Iris pigment epithelial cell (primary cell): ENCODE results near the gene SKAP1.
"Not testable (repeated sequence)": the region's sequence is repeated elsewhere in the genome, so short reads cannot be mapped to it uniquely, and the experiment has no call there.

Source experiments
- DNase-seq: peaks from one replicate; pipeline ENCODE4 v3.0.0-alpha.2; 2011; ENCODE audit warnings: low read depth

The SKAP1 gene

GRCh38 chr17:48368352-48368908 is 61.6 kb downstream of the SKAP1 start:
- no peak for DNase-seq

- DNase-seq: no peak
Observed at GRCh38 chr17:48363161-48363560, 66.9 kb downstream of the SKAP1 start.

- DNase-seq: not testable (repeated sequence)
Observed at GRCh38 chr17:48360861-48361633, 69.0 kb downstream of the SKAP1 start.

GRCh38 chr17:48357779-48358602 is 72.0 kb downstream of the SKAP1 start:
- no peak for DNase-seq

GRCh38 chr17:48356866-48357265 is 73.1 kb downstream of the SKAP1 start:
- DNase-seq: no peak

- DNase-seq: peak; percentile 17
Observed at GRCh38 chr17:48352630-48353029, 77.4 kb downstream of the SKAP1 start.

GRCh38 chr17:48351911-48352332 is 78.1 kb downstream of the SKAP1 start:
- peak; percentile 38 for DNase-seq

GRCh38 chr17:48348352-48348751 is 81.7 kb downstream of the SKAP1 start:
- DNase-seq: no peak

GRCh38 chr17:48347177-48347576 is 82.8 kb downstream of the SKAP1 start:
- DNase-seq: no peak

- no peak for DNase-seq
Observed at GRCh38 chr17:48344251-48344650, 85.8 kb downstream of the SKAP1 start.

GRCh38 chr17:48340916-48341315 is 89.1 kb downstream of the SKAP1 start:
- DNase-seq: no peak

GRCh38 chr17:48338720-48339119 is 91.3 kb downstream of the SKAP1 start:
- DNase-seq: no peak

GRCh38 chr17:48337903-48338302 is 92.1 kb downstream of the SKAP1 start:
- DNase-seq: not testable (repeated sequence)

GRCh38 chr17:48336986-48337385 is 93.0 kb downstream of the SKAP1 start:
- no peak for DNase-seq

- peak; percentile 37 for DNase-seq
Observed at GRCh38 chr17:48335858-48336500, 94.0 kb downstream of the SKAP1 start.

- no peak for DNase-seq
Observed at GRCh38 chr17:48335146-48335784, 94.7 kb downstream of the SKAP1 start.

- DNase-seq: peak; percentile 17
Observed at GRCh38 chr17:48333034-48333530, 96.9 kb downstream of the SKAP1 start.

- no peak for DNase-seq
Observed at GRCh38 chr17:48330887-48331286, 99.1 kb downstream of the SKAP1 start.

- DNase-seq: no peak
Observed at GRCh38 chr17:48330421-48330820, 99.6 kb downstream of the SKAP1 start.

GRCh38 chr17:48328457-48328856 is 101.6 kb downstream of the SKAP1 start:
- no peak for DNase-seq

- no peak for DNase-seq
Observed at GRCh38 chr17:48326310-48326709, 103.7 kb downstream of the SKAP1 start.

- peak; percentile 18 for DNase-seq
Observed at GRCh38 chr17:48322060-48322459, 108.0 kb downstream of the SKAP1 start.
